Activated CD8-positive, alpha-beta memory T cell treated with anti-CD3 and anti-CD28 coated beads, Interleukin-2, amount 10 ng/mL, durations not matched to agents 7 days and 5 days (primary cell): ENCODE data around the gene EVA1A. TPM values are rescaled to one million over a fixed set of nuclear protein-coding genes. Genes with fewer than 3 reads are reported as not detected.

Experiments
- ATAC-seq: fragments of 150-1000 bp; cut with Tn5 transposase; one replicate; pipeline ENCODE4 v1.10.0; 2021; ENCODE audit warnings: moderate library complexity
- CTCF ChIA-PET: fragments of 350-600 bp; sonication (Branson Sonifier 250); formaldehyde crosslinking; loops from one replicate; lab custom pipeline; 2021; ENCODE audit warnings: antibody characterized with exemption; lab: Charles Lee
- DNase-seq: peaks from one replicate; pipeline ENCODE4 v3.0.0-alpha.2; 2020
- H3K27ac Mint-ChIP-seq: one replicate; pipeline ENCODE4 v1.8.0; 2021; ENCODE audit warnings: mild to moderate bottlenecking, mixed read lengths
- H3K27me3 Mint-ChIP-seq: one replicate; pipeline ENCODE4 v1.8.0; 2021; ENCODE audit warnings: mixed read lengths
- H3K36me3 Mint-ChIP-seq: one replicate; pipeline ENCODE4 v1.8.0; 2021; ENCODE audit warnings: mild to moderate bottlenecking, mixed read lengths
- H3K4me1 Mint-ChIP-seq: one replicate; pipeline ENCODE4 v1.8.0; 2021; ENCODE audit warnings: mixed read lengths
- H3K4me3 Mint-ChIP-seq: one replicate; pipeline ENCODE4 v1.8.0; 2021; ENCODE audit warnings: mild to moderate bottlenecking, moderate library complexity, mixed read lengths
- H3K9me3 Mint-ChIP-seq: one replicate; pipeline ENCODE4 v1.8.0; 2022; ENCODE audit warnings: low read depth, mixed read lengths
- total RNA-seq, 2 experiments: library from RNA; stranded (reverse); gene quantifications; one replicate each; pipeline ENCODE4 v1.2.3, GENCODE V29; 2021

The EVA1A gene
- total RNA-seq, 2 experiments from 2014 or later = not detected

- Mint-ChIP-seq H3K27ac (no peak overlapping the region), H3K4me1 (no peaks in the 10 kb centered on the region), H3K4me3 (no peak overlapping the region), H3K27me3 (peaks cover 12% of the 10 kb centered on the region), H3K36me3 (no peaks in the 10 kb centered on the region), H3K9me3 (no peaks in the 10 kb centered on the region)
- ATAC-seq (no peak), DNase-seq (no peak)
- CTCF ChIA-PET = no interaction called here
These were observed 21.9 kb downstream of the EVA1A start for GRCh38 chr2:75538521-75539490.

- CTCF ChIA-PET = no interaction called here
- no peak for DNase-seq
- no peak overlapping the region for H3K4me3 Mint-ChIP-seq
- H3K27me3 Mint-ChIP-seq = peaks cover 15% of the 10 kb centered on the region
- ATAC-seq = no peak
- no peaks in the 10 kb centered on the region for H3K36me3 Mint-ChIP-seq
- no peak overlapping the region for H3K27ac Mint-ChIP-seq
- H3K9me3 Mint-ChIP-seq = no peaks in the 10 kb centered on the region
- H3K4me1 Mint-ChIP-seq = no peaks in the 10 kb centered on the region
These were observed 23.1 kb downstream of the EVA1A start for GRCh38 chr2:75537658-75538057.

- DNase-seq (no peak), ATAC-seq (no peak)
- Mint-ChIP-seq H3K9me3 (no peaks in the 10 kb centered on the region), H3K27me3 (peaks cover 22% of the 10 kb centered on the region), H3K4me1 (no peaks in the 10 kb centered on the region), H3K36me3 (no peaks in the 10 kb centered on the region), H3K4me3 (no peak overlapping the region), H3K27ac (no peak overlapping the region)
- CTCF ChIA-PET = no interaction called here
These were observed 27.6 kb downstream of the EVA1A start for GRCh38 chr2:75533135-75533534.

- Mint-ChIP-seq H3K27ac (no peak overlapping the region), H3K4me3 (no peak overlapping the region), H3K27me3 (peaks cover 27% of the 10 kb centered on the region), H3K9me3 (no peaks in the 10 kb centered on the region), H3K36me3 (no peaks in the 10 kb centered on the region), H3K4me1 (no peaks in the 10 kb centered on the region)
- DNase-seq (no peak), ATAC-seq (no peak)
- CTCF ChIA-PET = no interaction called here
These were observed 28.3 kb downstream of the EVA1A start for GRCh38 chr2:75532488-75532887.

- H3K27me3 Mint-ChIP-seq = peaks cover 24% of the 10 kb centered on the region
- H3K4me1 Mint-ChIP-seq = peaks cover 5% of the 10 kb centered on the region
- H3K36me3 Mint-ChIP-seq = no peaks in the 10 kb centered on the region
These were observed 32.3 kb downstream of the EVA1A start for GRCh38 chr2:75528221-75528977.

GRCh38 chr2:75527676-75528075 lies 33.1 kb downstream of the EVA1A start:
- Mint-ChIP-seq H3K36me3 (no peaks in the 10 kb centered on the region), H3K4me1 (peaks cover 7% of the 10 kb centered on the region), H3K27me3 (peaks cover 26% of the 10 kb centered on the region), H3K9me3 (no peaks in the 10 kb centered on the region), H3K4me3 (no peak overlapping the region), H3K27ac (no peak overlapping the region)
- ATAC-seq (no peak), DNase-seq (no peak)
- CTCF ChIA-PET = no interaction called here

More at GRCh38 chr2:75528221-75528977, 32.3 kb downstream of the EVA1A start:
- DNase-seq (no peak), ATAC-seq (no peak)
- no peak overlapping the region for H3K4me3 Mint-ChIP-seq
- CTCF ChIA-PET = no interaction called here
- no peaks in the 10 kb centered on the region for H3K9me3 Mint-ChIP-seq
- no peak overlapping the region for H3K27ac Mint-ChIP-seq

- H3K4me1 Mint-ChIP-seq = peaks cover 7% of the 10 kb centered on the region
- CTCF ChIA-PET = no interaction called here
- ATAC-seq (no peak), DNase-seq (no peak)
- H3K36me3 Mint-ChIP-seq = no peaks in the 10 kb centered on the region
- H3K27ac Mint-ChIP-seq = no peak overlapping the region
- no peaks in the 10 kb centered on the region for H3K9me3 Mint-ChIP-seq
- H3K27me3 Mint-ChIP-seq = peaks cover 26% of the 10 kb centered on the region
- H3K4me3 Mint-ChIP-seq = no peak overlapping the region
These were observed 33.9 kb downstream of the EVA1A start for GRCh38 chr2:75526842-75527241.

- DNase-seq = no peak
- H3K27ac Mint-ChIP-seq = no peak overlapping the region
- H3K4me1 Mint-ChIP-seq = peaks cover 7% of the 10 kb centered on the region
- CTCF ChIA-PET = no interaction called here
- no peaks in the 10 kb centered on the region for H3K9me3 Mint-ChIP-seq
- peak; percentile 33 for ATAC-seq
- no peak overlapping the region for H3K4me3 Mint-ChIP-seq
- no peaks in the 10 kb centered on the region for H3K36me3 Mint-ChIP-seq
- peaks cover 29% of the 10 kb centered on the region for H3K27me3 Mint-ChIP-seq
These were observed 35.1 kb downstream of the EVA1A start for GRCh38 chr2:75525434-75526310.

- H3K27ac Mint-ChIP-seq = no peak overlapping the region
- peaks cover 32% of the 10 kb centered on the region for H3K27me3 Mint-ChIP-seq
- peaks cover 7% of the 10 kb centered on the region for H3K4me1 Mint-ChIP-seq
- H3K9me3 Mint-ChIP-seq = no peaks in the 10 kb centered on the region
- CTCF ChIA-PET = no interaction called here
- H3K36me3 Mint-ChIP-seq = no peaks in the 10 kb centered on the region
- H3K4me3 Mint-ChIP-seq = no peak overlapping the region
- DNase-seq (no peak), ATAC-seq (no peak)
These were observed 36.3 kb downstream of the EVA1A start for GRCh38 chr2:75524276-75524911.

- Mint-ChIP-seq H3K9me3 (no peaks in the 10 kb centered on the region), H3K27me3 (peaks cover 26% of the 10 kb centered on the region), H3K36me3 (no peaks in the 10 kb centered on the region), H3K27ac (no peak overlapping the region), H3K4me1 (peaks cover 7% of the 10 kb centered on the region), H3K4me3 (no peak overlapping the region)
- no peak for DNase-seq
- CTCF ChIA-PET = no interaction called here
- ATAC-seq = peak; percentile 33
These were observed 37.1 kb downstream of the EVA1A start for GRCh38 chr2:75523313-75524275.

- H3K9me3 Mint-ChIP-seq = no peaks in the 10 kb centered on the region
- no peak overlapping the region for H3K4me3 Mint-ChIP-seq
- CTCF ChIA-PET = no interaction called here
- H3K36me3 Mint-ChIP-seq = no peaks in the 10 kb centered on the region
- no peak for DNase-seq
- peaks cover 7% of the 10 kb centered on the region for H3K4me1 Mint-ChIP-seq
- no peak overlapping the region for H3K27ac Mint-ChIP-seq
- H3K27me3 Mint-ChIP-seq = peaks cover 22% of the 10 kb centered on the region
- ATAC-seq = no peak
These were observed 38.0 kb downstream of the EVA1A start for GRCh38 chr2:75522543-75523312.
